K562 (cell line): Measurements from ENCODE around the gene DCUN1D1. TPM values are rescaled to one million over a fixed set of nuclear protein-coding genes. Genes with fewer than 3 reads are reported as not detected.

Experiments
- ATF1 ChIP-seq, 2 experiments: fragments of 450-650 bp in 1 of 2; IDR thresholded peaks; 2 replicates each; pipeline ENCODE4 v1.6.1; 2016; ENCODE audit warnings: missing compliant biosample characterization in 1 of 2, missing genetic modification characterization in 1 of 2
- E2F5 ChIP-seq: sonication (generic); formaldehyde crosslinking; IDR thresholded peaks from 2 replicates; pipeline ENCODE4 v1.8.0; 2022; ENCODE audit warnings: mild to moderate bottlenecking, missing genetic modification reagents
- EWSR1 ChIP-seq: fragments of 450-650 bp; IDR thresholded peaks from 2 replicates; pipeline ENCODE4 v1.6.1; 2018; ENCODE audit warnings: borderline replicate concordance, mild to moderate bottlenecking, low read depth, moderate library complexity; ENCODE audit not compliant: partially characterized antibody
- GATAD2A ChIP-seq: fragments of 450-650 bp; IDR thresholded peaks from 2 replicates; pipeline ENCODE4 v1.6.1; 2017
- HMBOX1 ChIP-seq: sonication (generic); IDR thresholded peaks from 2 replicates; pipeline ENCODE4 v1.6.1; 2016
- HOXB6 ChIP-seq: fragments of 250-450 bp; sonication (Bioruptor Pico); IDR thresholded peaks from 2 replicates; pipeline ENCODE4 v1.5.1; 2022; ENCODE audit warnings: mild to moderate bottlenecking, borderline replicate concordance
- KDM2B ChIP-seq: fragments of 250-450 bp; sonication (Bioruptor Pico); IDR thresholded peaks from 2 replicates; pipeline ENCODE4 v1.8.0; 2021; ENCODE audit warnings: mild to moderate bottlenecking, moderate library complexity
- KLF13 ChIP-seq: fragments of 450-650 bp; IDR thresholded peaks from 2 replicates; pipeline ENCODE4 v1.6.1; 2016; ENCODE audit warnings: missing genetic modification characterization, low read depth, mild to moderate bottlenecking, missing compliant biosample characterization, moderate library complexity, borderline replicate concordance
- MTA2 ChIP-seq: fragments of 450-650 bp; IDR thresholded peaks from 2 replicates; pipeline ENCODE4 v1.6.1; 2016; ENCODE audit warnings: low read depth
- MYBL2 ChIP-seq, 2 experiments: fragments of 450-650 bp in 1 of 2; sonication (generic) in 1 of 2; formaldehyde crosslinking in 1 of 2; IDR thresholded peaks; 2 replicates each; pipeline versions ENCODE4 v1.6.1 to v1.8.1; 2017 to 2022; ENCODE audit warnings: borderline replicate concordance in 1 of 2, inconsistent platforms in 1 of 2, low read depth in 1 of 2, mild to moderate bottlenecking in 1 of 2, missing genetic modification reagents in 1 of 2, moderate library complexity in 1 of 2
- NONO ChIP-seq, 2 experiments: fragments of 200-400 bp in 1 of 2; fragments of 450-650 bp in 1 of 2; formaldehyde crosslinking in 1 of 2; IDR thresholded peaks; 2 replicates each; pipeline ENCODE4 v1.6.1; 2017; ENCODE audit warnings: low read depth in 2 of 2, mild to moderate bottlenecking in 2 of 2, moderate library complexity in 2 of 2, low read length in 1 of 2
- SNAPC5 ChIP-seq: fragments of 250-450 bp; sonication (Bioruptor Pico); IDR thresholded peaks from 2 replicates; pipeline ENCODE4 v1.8.0; 2021; ENCODE audit warnings: moderate library complexity, mild to moderate bottlenecking, inconsistent platforms
- SRF ChIP-seq, 2 experiments: fragments of 250-450, 450-650 bp in 1 of 2; sonication (Bioruptor Pico) in 1 of 2; sonication (generic) in 1 of 2; formaldehyde crosslinking; IDR thresholded peaks; 2 replicates each; pipeline versions ENCODE4 v1.5.0 to v1.5.1; 2020 to 2022; ENCODE audit warnings: mild to moderate bottlenecking in 1 of 2, missing genetic modification reagents in 1 of 2
- TAF1 ChIP-seq: IDR thresholded peaks from 2 replicates; pipeline ENCODE4 v1.6.1; 2011; ENCODE audit warnings: mild to moderate bottlenecking, low read length, moderate library complexity; ENCODE audit not compliant: insufficient read depth, control insufficient read depth, severe bottlenecking; ENCODE audit errors: extremely low read depth
- TRIM28 ChIP-seq: fragments of 450-650 bp; IDR thresholded peaks from 2 replicates; pipeline ENCODE4 v1.6.1; 2017
- UBTF ChIP-seq, 2 experiments: IDR thresholded peaks; 2 replicates each; pipeline ENCODE4 v1.6.1; 2012; ENCODE audit warnings: improper control_type of control experiment in 2 of 2, low read depth in 2 of 2, low read length in 2 of 2, borderline replicate concordance in 1 of 2
- ZFPM2 ChIP-seq: fragments of 250-450 bp; sonication (Bioruptor Pico); IDR thresholded peaks from 2 replicates; pipeline ENCODE4 v1.5.1; 2022; ENCODE audit warnings: mild to moderate bottlenecking
- ZNF444 ChIP-seq: fragments of 250-450 bp; sonication (Bioruptor Pico); IDR thresholded peaks from 2 replicates; pipeline ENCODE4 v1.4.0; 2020; ENCODE audit warnings: mild to moderate bottlenecking, moderate library complexity
- ZNF586 ChIP-seq: fragments of 450-650 bp; formaldehyde crosslinking; conservative IDR thresholded peaks from 2 replicates; pipeline ENCODE4 v1.4.0; 2020; ENCODE audit warnings: mild to moderate bottlenecking, moderate library complexity
- ZNF668 ChIP-seq: fragments of 250-450 bp; sonication (Bioruptor Pico); IDR thresholded peaks from 2 replicates; pipeline ENCODE4 v1.8.0; 2022; ENCODE audit warnings: mild to moderate bottlenecking, inconsistent platforms
- ZNF780A ChIP-seq: fragments of 250-450 bp; sonication (Bioruptor Pico); IDR thresholded peaks from 2 replicates; pipeline ENCODE4 v1.5.0; 2021; ENCODE audit warnings: mild to moderate bottlenecking
- polyA plus RNA-seq, 8 experiments: library from polyadenylated mRNA; depleted of rRNA in 4 of 8; stranded (reverse) in 5 of 8; unstranded in 3 of 8; fragments of >200 nt; fragmentation: Nextera tagmentation in 2 of 8; fragmentation: Illumina TruSeq in 1 of 8; extraction: Ambion mirVana in 2 of 8; extraction: Trizol in 1 of 8; gene quantifications; 2 replicates each; pipeline versions ENCODE4 v1.2.1 to v1.2.3, GENCODE V29; 2011 to 2014; ENCODE audit warnings: inconsistent platforms in 1 of 8, missing spikeins in 1 of 8
- total RNA-seq, 7 experiments: library from RNA; depleted of rRNA in 6 of 7; stranded (reverse); fragments of >200 nt in 6 of 7; fragmentation: Illumina TruSeq in 2 of 7; extraction: Trizol in 2 of 7; gene quantifications; 2 replicates each; pipeline versions ENCODE4 v1.2.1 to v1.2.3, GENCODE V29; 2011 to 2021; ENCODE audit warnings: low replicate concordance in 1 of 7
- TF ChIP-seq, protein P1 (sequence below): IDR thresholded peaks from 2 replicates; pipeline ENCODE4 v1.6.1; 2012; ENCODE audit warnings: low read depth, low read length, improper control_type of control experiment, borderline replicate concordance

The DCUN1D1 gene
- total and polyA plus RNA-seq, 9 of the 15 experiments (the other 6 are each of a cell fraction or from before 2014, with no cell fraction given), result 11.4 to 46.8 (median 28.2) TPM

DNA sequence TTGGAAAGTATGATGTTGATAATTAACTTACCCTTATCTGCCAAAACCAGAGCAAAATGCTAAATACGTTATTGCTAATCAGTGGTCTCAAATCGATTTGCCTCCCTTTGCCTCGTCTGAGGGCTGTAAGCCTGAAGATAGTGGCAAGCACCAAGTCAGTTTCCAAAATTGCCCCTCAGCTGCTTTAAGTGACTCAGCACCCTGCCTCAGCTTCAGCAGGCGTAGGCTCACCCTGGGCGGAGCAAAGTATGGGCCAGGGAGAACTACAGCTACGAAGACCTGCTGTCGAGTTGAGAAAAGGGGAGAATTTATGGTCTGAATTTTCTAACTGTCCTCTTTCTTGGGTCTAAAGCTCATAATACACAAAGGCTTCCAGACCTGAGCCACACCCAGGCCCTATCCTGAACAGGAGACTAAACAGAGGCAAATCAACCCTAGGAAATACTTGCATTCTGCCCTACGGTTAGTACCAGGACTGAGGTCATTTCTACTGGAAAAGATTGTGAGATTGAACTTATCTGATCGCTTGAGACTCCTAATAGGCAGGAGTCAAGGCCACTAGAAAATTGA is 59.7 kb downstream of the DCUN1D1 start (continued):
- TF ChIP-seq KLF13 (tag), result no peak
- TF ChIP-seq ZNF780A (CRISPR knock-in tag), result no peak
- TF ChIP-seq HMBOX1, result peak; percentile 89
- TF ChIP-seq SNAPC5, result no peak
- peak; percentile 65 for TF ChIP-seq MYBL2 (IDR thresholded peaks at IDR 0.05; ENCODE audit: low read depth)
- TF ChIP-seq MYBL2 (CRISPR knock-in tag; IDR thresholded peaks at IDR 0.05; ENCODE audit: borderline replicate concordance), result no peak
- TF ChIP-seq TAF1, result peak; percentile 52
- TF ChIP-seq HOXB6, result no peak
- TF ChIP-seq NONO (IDR thresholded peaks at IDR 0.05; ENCODE audit: low read depth in 2 of 2, low read length in 1 of 2), result no peak
- peak; percentile 82 for TF ChIP-seq MTA2
- no peak for TF ChIP-seq ZNF586 (CRISPR knock-in tag)
- no peak for TF ChIP-seq TRIM28
- no peak for TF ChIP-seq ATF1 (CRISPR knock-in tag; IDR thresholded peaks at IDR 0.05)
- TF ChIP-seq ATF1 (tag; IDR thresholded peaks at IDR 0.05), result peak; percentile 77
- no peak; the same call in 1 of the 2 replicates for TF ChIP-seq ZNF668 (CRISPR knock-in tag)
- no peak for TF ChIP-seq ZFPM2 (CRISPR knock-in tag)
- TF ChIP-seq E2F5 (CRISPR knock-in tag), result no peak
- TF ChIP-seq EWSR1, result no peak
- TF ChIP-seq GATAD2A, result peak; percentile 97
- no peak for TF ChIP-seq ZNF444 (CRISPR knock-in tag)
- no peak for TF ChIP-seq SRF (CRISPR knock-in tag; IDR thresholded peaks at IDR 0.05)
- TF ChIP-seq KDM2B (CRISPR knock-in tag), result 0 out of 2 replicates have a peak, but pooled peaks have one; percentile 47
- TF ChIP-seq, protein P1, sequence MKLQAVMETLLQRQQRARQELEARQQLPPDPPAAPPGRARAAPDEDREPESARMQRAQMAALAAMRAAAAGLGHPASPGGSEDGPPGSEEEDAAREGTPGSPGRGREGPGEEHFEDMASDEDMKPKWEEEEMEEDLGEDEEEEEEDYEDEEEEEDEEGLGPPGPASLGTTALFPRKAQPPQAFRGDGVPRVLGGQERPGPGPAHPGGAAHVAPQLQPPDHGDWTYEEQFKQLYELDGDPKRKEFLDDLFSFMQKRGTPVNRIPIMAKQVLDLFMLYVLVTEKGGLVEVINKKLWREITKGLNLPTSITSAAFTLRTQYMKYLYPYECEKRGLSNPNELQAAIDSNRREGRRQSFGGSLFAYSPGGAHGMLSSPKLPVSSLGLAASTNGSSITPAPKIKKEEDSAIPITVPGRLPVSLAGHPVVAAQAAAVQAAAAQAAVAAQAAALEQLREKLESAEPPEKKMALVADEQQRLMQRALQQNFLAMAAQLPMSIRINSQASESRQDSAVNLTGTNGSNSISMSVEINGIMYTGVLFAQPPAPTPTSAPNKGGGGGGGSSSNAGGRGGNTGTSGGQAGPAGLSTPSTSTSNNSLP, result 0 out of 2 replicates have a peak, but pooled peaks have one; percentile 18
- 0 out of 4 replicates have a peak, but pooled peaks have one; percentile 26 to 65 for TF ChIP-seq UBTF (IDR thresholded peaks at IDR 0.05; ENCODE audit: borderline replicate concordance in 1 of 2, low read depth in 2 of 2, low read length in 2 of 2)
